Lower leg skin (tissue), 4 donors: ENCODE measurements around the gene SLFN5. TPM values are rescaled to one million over a fixed set of nuclear protein-coding genes. Genes with fewer than 3 reads are reported as not detected.

Experiments
- DNase-seq, 2 donors: peaks; one replicate each; pipeline ENCODE4 v3.0.0-alpha.2; 2019; ENCODE audit warnings: low spot score in 2 of 2
- H3K4me3 ChIP-seq: fragments of 200-600 bp; sonication (generic); 2 replicates; pipeline ENCODE4 v1.5.1; 2017; ENCODE audit warnings: mild to moderate bottlenecking, low read depth; ENCODE audit not compliant: poor library complexity, severe bottlenecking
- POLR2A ChIP-seq, 2 donors: fragments of 450-650 bp; IDR thresholded peaks; one replicate each; pipeline ENCODE4 v1.6.1; 2016 to 2017; ENCODE audit warnings: antibody characterized with exemption in 2 of 2, mild to moderate bottlenecking in 1 of 2, moderate library complexity in 1 of 2
- WGBS, 2 donors: methylation state at CpG; one replicate each; pipeline ENCODE4 v1.1.5; 2018; 5-methylcytosine and 5-hydroxymethylcytosine counted together
- intact Hi-C: fragments of 100-400 bp; cut with DNase I; formaldehyde crosslinking; loops from one replicate; pipeline ENCODE4 v1.15.0; 2023; ENCODE audit warnings: low total_unique reads
- total RNA-seq, 4 donors: library from RNA; depleted of rRNA; stranded (reverse); fragments of >200 nt; gene quantifications; one replicate each; pipeline ENCODE4 v1.1.0, GENCODE V29; 2016
- TF ChIP-seq, protein P1 (sequence below), 3 donors: fragments of 450-650 bp; IDR thresholded peaks; one replicate each; pipeline ENCODE4 v1.5.1; 2016; ENCODE audit warnings: antibody characterized with exemption in 3 of 3, mild to moderate bottlenecking in 3 of 3, moderate library complexity in 2 of 3

Gene SLFN5
- total RNA-seq, 4 donors from 2014 or later, result 6.0 to 14.1 (median 11.2) TPM

- 32 to 35% methylated on average over 2 of the region's 2 CpGs for WGBS, 2 donors
- intact Hi-C loops, result no loop called here
- TF ChIP-seq POLR2A (IDR thresholded peaks at IDR 0.05), result no peak
- TF ChIP-seq, protein P1, sequence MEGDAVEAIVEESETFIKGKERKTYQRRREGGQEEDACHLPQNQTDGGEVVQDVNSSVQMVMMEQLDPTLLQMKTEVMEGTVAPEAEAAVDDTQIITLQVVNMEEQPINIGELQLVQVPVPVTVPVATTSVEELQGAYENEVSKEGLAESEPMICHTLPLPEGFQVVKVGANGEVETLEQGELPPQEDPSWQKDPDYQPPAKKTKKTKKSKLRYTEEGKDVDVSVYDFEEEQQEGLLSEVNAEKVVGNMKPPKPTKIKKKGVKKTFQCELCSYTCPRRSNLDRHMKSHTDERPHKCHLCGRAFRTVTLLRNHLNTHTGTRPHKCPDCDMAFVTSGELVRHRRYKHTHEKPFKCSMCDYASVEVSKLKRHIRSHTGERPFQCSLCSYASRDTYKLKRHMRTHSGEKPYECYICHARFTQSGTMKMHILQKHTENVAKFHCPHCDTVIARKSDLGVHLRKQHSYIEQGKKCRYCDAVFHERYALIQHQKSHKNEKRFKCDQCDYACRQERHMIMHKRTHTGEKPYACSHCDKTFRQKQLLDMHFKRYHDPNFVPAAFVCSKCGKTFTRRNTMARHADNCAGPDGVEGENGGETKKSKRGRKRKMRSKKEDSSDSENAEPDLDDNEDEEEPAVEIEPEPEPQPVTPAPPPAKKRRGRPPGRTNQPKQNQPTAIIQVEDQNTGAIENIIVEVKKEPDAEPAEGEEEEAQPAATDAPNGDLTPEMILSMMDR (IDR thresholded peaks at IDR 0.05), result no peak
- no peak overlapping the region for H3K4me3 ChIP-seq
- DNase-seq, result no peak
These were observed 4.1 kb upstream of the SLFN5 start for GRCh38 chr17:35238821-35239220.

GRCh38 chr17:35239823-35240222 is 3.0 kb upstream of the SLFN5 start:
- intact Hi-C loops, result no loop called here
- TF ChIP-seq, protein P1 (IDR thresholded peaks at IDR 0.05), result no peak
- no peak for TF ChIP-seq POLR2A (IDR thresholded peaks at IDR 0.05)
- no peak overlapping the region for H3K4me3 ChIP-seq
- 67 to 85% methylated on average over 4 of the region's 4 CpGs for WGBS, 2 donors
- no peak for DNase-seq

DNA sequence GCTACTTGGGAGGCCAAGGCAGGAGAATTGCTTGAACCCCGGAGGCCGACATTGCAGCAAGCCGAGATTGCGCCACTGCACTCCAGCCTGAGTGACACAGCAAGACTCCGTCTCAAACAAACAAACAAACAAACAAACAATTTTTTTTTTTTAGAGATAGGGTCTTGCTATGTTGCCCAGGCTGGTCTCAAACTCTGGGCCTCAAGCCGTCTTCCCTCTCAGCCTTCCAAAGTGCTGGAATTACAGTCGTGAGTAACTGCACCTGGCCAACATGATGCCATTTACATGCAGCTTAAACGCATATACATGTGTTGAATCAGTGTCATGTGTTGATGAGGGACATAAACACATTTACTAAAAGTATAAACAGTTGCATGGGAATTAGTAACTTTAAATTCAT is 2.0 kb upstream of the SLFN5 start:
- intact Hi-C loops, result no loop called here
- WGBS, 2 donors, result 96% methylated on average over 8 of the region's 8 CpGs
- no peak for DNase-seq

DNA sequence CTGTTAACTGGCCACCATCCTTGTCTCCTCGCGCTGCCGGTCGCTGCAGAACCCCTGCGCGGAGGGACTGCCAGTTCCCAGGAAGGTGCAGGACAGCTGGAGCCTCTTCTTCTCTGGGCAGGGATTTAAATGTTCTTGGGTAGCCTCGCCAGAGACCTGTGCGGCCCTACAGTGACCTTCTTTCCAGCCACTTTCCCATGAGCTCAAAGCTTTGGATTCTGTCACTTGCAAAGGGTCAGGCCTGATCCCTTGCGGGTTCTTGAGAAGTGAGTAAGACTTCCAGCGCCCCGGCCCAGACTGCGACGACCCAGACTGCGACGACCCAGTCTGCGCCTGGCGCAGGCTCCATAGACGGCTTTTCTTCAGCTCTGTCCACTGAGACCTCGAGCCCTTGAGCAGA is 1.4 kb upstream of the SLFN5 start:
- H3K4me3 ChIP-seq, result no peak overlapping the region
- TF ChIP-seq, protein P1 (IDR thresholded peaks at IDR 0.05), result no peak
- TF ChIP-seq POLR2A (IDR thresholded peaks at IDR 0.05), result no peak
- no peak for DNase-seq
- intact Hi-C loops, result no loop called here
- 90 to 93% methylated on average over 19 of the region's 19 CpGs for WGBS, 2 donors

More for the DNA sequence above, 2.0 kb upstream of the SLFN5 start:
- TF ChIP-seq, protein P1 (IDR thresholded peaks at IDR 0.05), result no peak
- TF ChIP-seq POLR2A (IDR thresholded peaks at IDR 0.05), result no peak
- no peak overlapping the region for H3K4me3 ChIP-seq

DNA sequence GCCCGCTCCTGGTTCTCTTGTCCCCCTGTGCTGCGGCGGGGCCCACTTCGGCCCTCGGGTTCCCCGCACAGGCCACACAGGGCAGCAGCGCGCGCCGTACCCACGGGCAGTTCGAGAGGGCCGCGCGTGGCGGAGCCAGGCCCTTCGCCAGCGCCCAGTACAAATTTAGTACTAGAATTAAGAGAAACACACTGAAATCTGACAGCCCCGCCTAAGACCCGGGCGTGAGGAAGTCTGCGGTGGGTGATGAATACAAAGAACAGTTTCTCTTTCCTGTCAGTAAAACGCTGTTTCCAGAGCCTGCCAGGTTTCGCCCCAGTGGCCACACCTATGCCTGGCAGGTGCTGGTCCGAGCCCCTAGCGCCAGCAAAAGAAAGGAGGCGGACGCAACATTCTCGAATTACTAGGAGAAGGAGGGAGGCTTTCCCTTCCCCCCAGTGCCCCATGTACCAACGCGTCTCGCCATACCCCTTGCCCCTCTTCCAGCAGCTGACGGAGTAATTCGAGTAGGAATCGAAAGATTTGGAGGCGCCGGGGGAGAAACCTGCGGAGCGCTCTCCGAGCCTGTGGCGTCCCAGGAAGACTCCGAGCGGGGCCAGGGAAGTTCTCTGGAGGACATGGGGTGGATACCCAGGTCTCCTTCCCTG is 591 bp upstream of the SLFN5 start:
- WGBS, 2 donors, result 1 to 3% methylated on average over 43 of the region's 43 CpGs
- intact Hi-C loops, result no loop called here
- H3K4me3 ChIP-seq, result peak overlapping the region; percentile 62
- peak; percentile 55 to 92 for DNase-seq
- TF ChIP-seq, protein P1 (IDR thresholded peaks at IDR 0.05), result no peak
- no peak for TF ChIP-seq POLR2A (IDR thresholded peaks at IDR 0.05)
